GM12878 (cell line): ENCODE measurements around the gene NFATC1.

ENCODE experiments used
- BHLHE40 ChIP-seq, 2 experiments: fragments of 450-650 bp in 1 of 2; IDR thresholded peaks; 2 replicates each; pipeline ENCODE4 v1.6.1; 2011 to 2017; ENCODE audit warnings: low read depth in 2 of 2, borderline replicate concordance in 1 of 2, improper control_type of control experiment in 1 of 2, low read length in 1 of 2, mild to moderate bottlenecking in 1 of 2
- CHD1 ChIP-seq: IDR thresholded peaks from 2 replicates; pipeline ENCODE4 v1.6.1; 2012; ENCODE audit warnings: low read depth, low read length, improper control_type of control experiment
- CTCF ChIP-seq, 3 experiments: IDR thresholded peaks in 2 of 3; conservative IDR thresholded peaks in 1 of 3; 2 replicates each; pipeline ENCODE4 v1.5.1; 2011; ENCODE audit warnings: low read depth in 3 of 3, low read length in 3 of 3, mild to moderate bottlenecking in 3 of 3, control low read depth in 2 of 3, moderate library complexity in 2 of 3, inconsistent platforms in 1 of 3, mixed read lengths in 1 of 3; ENCODE audit not compliant: control insufficient read depth in 2 of 3, insufficient read depth in 1 of 3; ENCODE audit errors: extremely low read depth in 1 of 3
- EGR1 ChIP-seq, 2 experiments: IDR thresholded peaks; 1 replicate in 1 of 2; 2 replicates in 1 of 2; pipeline ENCODE4 v1.6.1; 2011 to 2012; ENCODE audit warnings: low read depth in 2 of 2, low read length in 2 of 2, borderline replicate concordance in 1 of 2, mild to moderate bottlenecking in 1 of 2, moderate library complexity in 1 of 2
- NRF1 ChIP-seq: conservative IDR thresholded peaks from 2 replicates; pipeline ENCODE4 v1.6.1; 2011; ENCODE audit warnings: mild to moderate bottlenecking, low read depth, low read length, improper control_type of control experiment
- POLR2A ChIP-seq: IDR thresholded peaks from 2 replicates; pipeline ENCODE4 v1.6.1; 2011; ENCODE audit warnings: low read depth, mild to moderate bottlenecking, low read length
- YY1 ChIP-seq: IDR thresholded peaks from 2 replicates; pipeline ENCODE4 v1.6.1; 2011; ENCODE audit warnings: low read depth, mild to moderate bottlenecking, low read length
- ZNF217 ChIP-seq: fragments of 450-650 bp; IDR thresholded peaks from 2 replicates; pipeline ENCODE4 v1.6.1; 2017; ENCODE audit warnings: antibody characterized with exemption, mild to moderate bottlenecking
- ZNF622 ChIP-seq: fragments of 450-650 bp; IDR thresholded peaks from 2 replicates; pipeline ENCODE4 v1.6.1; 2017; ENCODE audit warnings: mild to moderate bottlenecking, inconsistent platforms
- TF ChIP-seq, protein P1 (sequence below): IDR thresholded peaks from 2 replicates; pipeline ENCODE4 v1.6.1; 2012; ENCODE audit warnings: mild to moderate bottlenecking, low read depth, low read length
- TF ChIP-seq, protein P2 (sequence below): IDR thresholded peaks from 2 replicates; pipeline ENCODE4 v1.6.1; 2011; ENCODE audit warnings: low read depth, low read length, improper control_type of control experiment, borderline replicate concordance

GRCh38 chr18:79578396-79579260 is 182.9 kb downstream of the NFATC1 start:
- TF ChIP-seq YY1 (no peak), CTCF (IDR thresholded peaks at IDR 0.05 in 2 of 3, conservative IDR thresholded peaks at IDR 0.05 in 1 of 3; ENCODE audit: control insufficient read depth in 2 of 3, extremely low read depth in 1 of 3, insufficient read depth in 1 of 3, low read depth in 3 of 3, low read length in 3 of 3) (no peak), ZNF217 (no peak), POLR2A (no peak), CHD1 (no peak), EGR1 (IDR thresholded peaks at IDR 0.05; ENCODE audit: borderline replicate concordance in 1 of 2, low read depth in 2 of 2, low read length in 2 of 2) (no peak), BHLHE40 (IDR thresholded peaks at IDR 0.05; ENCODE audit: borderline replicate concordance in 1 of 2, low read depth in 2 of 2, low read length in 1 of 2) (no peak), NRF1 (no peak), ZNF622 (no peak)
- TF ChIP-seq, protein P1, sequence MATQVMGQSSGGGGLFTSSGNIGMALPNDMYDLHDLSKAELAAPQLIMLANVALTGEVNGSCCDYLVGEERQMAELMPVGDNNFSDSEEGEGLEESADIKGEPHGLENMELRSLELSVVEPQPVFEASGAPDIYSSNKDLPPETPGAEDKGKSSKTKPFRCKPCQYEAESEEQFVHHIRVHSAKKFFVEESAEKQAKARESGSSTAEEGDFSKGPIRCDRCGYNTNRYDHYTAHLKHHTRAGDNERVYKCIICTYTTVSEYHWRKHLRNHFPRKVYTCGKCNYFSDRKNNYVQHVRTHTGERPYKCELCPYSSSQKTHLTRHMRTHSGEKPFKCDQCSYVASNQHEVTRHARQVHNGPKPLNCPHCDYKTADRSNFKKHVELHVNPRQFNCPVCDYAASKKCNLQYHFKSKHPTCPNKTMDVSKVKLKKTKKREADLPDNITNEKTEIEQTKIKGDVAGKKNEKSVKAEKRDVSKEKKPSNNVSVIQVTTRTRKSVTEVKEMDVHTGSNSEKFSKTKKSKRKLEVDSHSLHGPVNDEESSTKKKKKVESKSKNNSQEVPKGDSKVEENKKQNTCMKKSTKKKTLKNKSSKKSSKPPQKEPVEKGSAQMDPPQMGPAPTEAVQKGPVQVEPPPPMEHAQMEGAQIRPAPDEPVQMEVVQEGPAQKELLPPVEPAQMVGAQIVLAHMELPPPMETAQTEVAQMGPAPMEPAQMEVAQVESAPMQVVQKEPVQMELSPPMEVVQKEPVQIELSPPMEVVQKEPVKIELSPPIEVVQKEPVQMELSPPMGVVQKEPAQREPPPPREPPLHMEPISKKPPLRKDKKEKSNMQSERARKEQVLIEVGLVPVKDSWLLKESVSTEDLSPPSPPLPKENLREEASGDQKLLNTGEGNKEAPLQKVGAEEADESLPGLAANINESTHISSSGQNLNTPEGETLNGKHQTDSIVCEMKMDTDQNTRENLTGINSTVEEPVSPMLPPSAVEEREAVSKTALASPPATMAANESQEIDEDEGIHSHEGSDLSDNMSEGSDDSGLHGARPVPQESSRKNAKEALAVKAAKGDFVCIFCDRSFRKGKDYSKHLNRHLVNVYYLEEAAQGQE = no peak
- TF ChIP-seq, protein P2, sequence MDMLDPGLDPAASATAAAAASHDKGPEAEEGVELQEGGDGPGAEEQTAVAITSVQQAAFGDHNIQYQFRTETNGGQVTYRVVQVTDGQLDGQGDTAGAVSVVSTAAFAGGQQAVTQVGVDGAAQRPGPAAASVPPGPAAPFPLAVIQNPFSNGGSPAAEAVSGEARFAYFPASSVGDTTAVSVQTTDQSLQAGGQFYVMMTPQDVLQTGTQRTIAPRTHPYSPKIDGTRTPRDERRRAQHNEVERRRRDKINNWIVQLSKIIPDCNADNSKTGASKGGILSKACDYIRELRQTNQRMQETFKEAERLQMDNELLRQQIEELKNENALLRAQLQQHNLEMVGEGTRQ = no peak
